H1 (cell line): ENCODE data around the gene ACER3. TPM values are rescaled to one million over a fixed set of nuclear protein-coding genes. Genes with fewer than 3 reads are reported as not detected.

Experiments
- EGR1 ChIP-seq: IDR thresholded peaks from 2 replicates; pipeline ENCODE4 v1.6.1; 2011; ENCODE audit warnings: low read depth, low read length, borderline replicate concordance
- KDM5A ChIP-seq: fragments of 200-600 bp; IDR thresholded peaks from 2 replicates; pipeline ENCODE4 v1.7.1; 2012; ENCODE audit warnings: mild to moderate bottlenecking, low read length, inconsistent platforms, mixed read lengths
- polyA plus RNA-seq, 7 experiments: library from polyadenylated mRNA; depleted of rRNA in 3 of 7; stranded (reverse) in 5 of 7; unstranded in 2 of 7; fragments of >200 nt in 5 of 7; fragments of 200-250 nt in 2 of 7; gene quantifications; 1 replicate in 5 of 7; 2 replicates in 1 of 7; 4 replicates in 1 of 7; pipeline versions ENCODE4 v1.2.1 to v1.2.3, GENCODE V29; 2011 to 2013; ENCODE audit warnings: missing spikeins in 2 of 7, mixed read lengths in 2 of 7
- total RNA-seq: library from RNA; stranded (reverse); fragmentation: NEBNext Ultra II Directional; extraction: Animal tissue kit (Norgen Biotek cat#: 25700); gene quantifications from 2 replicates; pipeline ENCODE4 v1.2.1, GENCODE V29; 2021
- TF ChIP-seq, protein P1 (sequence below): IDR thresholded peaks from 2 replicates; pipeline ENCODE4 v1.6.1; 2012; ENCODE audit warnings: inconsistent platforms

The ACER3 gene
- total and polyA plus RNA-seq, 2 of the 8 experiments (the other 6 are each of a cell fraction or from before 2014, with no cell fraction given), result 5.7 to 16.2 TPM

- no peak for TF ChIP-seq EGR1
- no peak for TF ChIP-seq KDM5A
- TF ChIP-seq, protein P1, sequence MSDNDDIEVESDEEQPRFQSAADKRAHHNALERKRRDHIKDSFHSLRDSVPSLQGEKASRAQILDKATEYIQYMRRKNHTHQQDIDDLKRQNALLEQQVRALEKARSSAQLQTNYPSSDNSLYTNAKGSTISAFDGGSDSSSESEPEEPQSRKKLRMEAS, result no peak
Measured at GRCh38 chr11:76856571-76856970, 4.1 kb upstream of the ACER3 start (continued).
